ENCODE measurements around the gene TMEM51. TPM values are rescaled to one million over a fixed set of nuclear protein-coding genes. Genes with fewer than 3 reads are reported as not detected.

Gene TMEM51
- total and polyA plus RNA-seq, 2 donors: 3.4 to 9.7 TPM

DNA sequence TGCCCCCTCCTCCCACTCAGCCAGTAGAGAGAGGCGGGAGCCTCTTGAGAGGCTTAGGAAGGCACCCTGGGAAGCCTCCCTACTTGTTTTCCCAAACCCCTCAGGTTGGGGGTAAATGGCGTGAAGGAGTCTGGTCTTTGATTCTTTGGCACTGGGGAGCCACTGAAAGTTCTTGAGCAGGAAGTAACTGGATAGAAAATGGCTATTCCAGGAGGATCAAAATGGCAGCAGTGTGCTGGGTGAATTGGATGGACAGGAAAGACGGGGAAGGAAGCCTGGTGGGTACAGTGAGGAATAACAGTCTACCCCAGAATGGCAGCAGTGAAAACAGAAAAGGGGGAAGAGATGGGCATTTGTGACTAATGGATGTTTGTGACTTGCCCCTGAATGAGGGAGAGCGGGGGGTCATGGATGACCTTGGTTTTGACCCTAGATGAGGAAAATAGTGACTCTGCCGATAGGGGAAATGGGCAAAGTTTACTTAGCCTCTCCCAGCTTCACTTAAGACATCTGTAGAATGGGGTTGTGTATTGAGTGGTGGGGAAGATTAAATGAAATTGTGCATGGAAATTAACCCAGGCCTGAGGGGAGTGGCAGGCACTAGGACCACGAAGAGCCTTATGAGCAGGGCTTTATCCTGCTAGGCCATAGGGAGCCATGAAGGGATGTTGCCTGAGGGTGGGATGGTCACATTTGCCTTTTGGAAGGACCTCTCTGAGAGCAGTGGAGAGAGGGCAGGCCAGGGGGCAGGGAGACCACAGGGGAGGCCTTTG, 32.7 kb downstream of the TMEM51 start:
- no peak for DNase-seq (ENCODE audit: low read depth in 6 of 9, low spot score in 9 of 9)
- Histone ChIP-seq H3K36me3 (ENCODE audit: control insufficient read depth in 2 of 2, insufficient read depth in 2 of 2, low read length in 1 of 2) (no peaks in the 10 kb centered on the region), H3K4me1 (ENCODE audit: control insufficient read depth in 2 of 2, insufficient read depth in 2 of 2, low read length in 2 of 2) (no peaks in the 10 kb centered on the region), H3K27ac (ENCODE audit: low read depth in 1 of 2, low read length in 1 of 2) (no peak overlapping the region), H3K9me3 (ENCODE audit: control insufficient read depth in 2 of 2, insufficient read depth in 1 of 2, low read length in 1 of 2) (peaks cover 0 to 1% of the 10 kb centered on the region in 2 donors), H3K4me3 (ENCODE audit: low read length in 2 of 2) (no peak overlapping the region), H3K27me3 (ENCODE audit: control insufficient read depth in 2 of 2, insufficient read depth in 1 of 2, low read length in 1 of 2) (no peaks in the 10 kb centered on the region)
- 81% methylated on average over 6 of the region's 6 CpGs for WGBS

DNA sequence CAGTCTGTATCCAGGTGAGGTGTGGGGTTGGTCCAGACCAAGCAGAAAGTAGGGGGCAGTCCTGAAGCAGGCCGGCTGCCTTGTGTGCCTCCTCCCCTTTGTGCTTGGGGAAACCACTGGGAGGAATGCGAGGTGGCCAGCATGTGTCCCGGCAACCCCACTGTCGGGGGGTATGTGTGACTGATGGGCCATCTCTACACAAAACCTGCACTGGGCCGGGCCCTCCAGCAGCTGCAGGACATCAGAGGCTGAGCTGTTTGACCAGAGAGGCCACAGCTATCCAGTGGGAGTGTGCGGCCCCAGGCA, 33.3 kb downstream of the TMEM51 start:
- no peaks in the 10 kb centered on the region for H3K4me1 ChIP-seq (ENCODE audit: control insufficient read depth in 2 of 2, insufficient read depth in 2 of 2, low read length in 2 of 2)
- H3K9me3 ChIP-seq (ENCODE audit: control insufficient read depth in 2 of 2, insufficient read depth in 1 of 2, low read length in 1 of 2): peaks cover 0 to 1% of the 10 kb centered on the region in 2 donors
- DNase-seq (ENCODE audit: low read depth in 6 of 9, low spot score in 9 of 9): no peak
- H3K4me3 ChIP-seq (ENCODE audit: low read length in 2 of 2): no peak overlapping the region
- 85% methylated on average over 6 of the region's 6 CpGs for WGBS
- H3K36me3 ChIP-seq (ENCODE audit: control insufficient read depth in 2 of 2, insufficient read depth in 2 of 2, low read length in 1 of 2): no peaks in the 10 kb centered on the region
- no peak overlapping the region for H3K27ac ChIP-seq (ENCODE audit: low read depth in 1 of 2, low read length in 1 of 2)
- H3K27me3 ChIP-seq (ENCODE audit: control insufficient read depth in 2 of 2, insufficient read depth in 1 of 2, low read length in 1 of 2): no peaks in the 10 kb centered on the region

DNA sequence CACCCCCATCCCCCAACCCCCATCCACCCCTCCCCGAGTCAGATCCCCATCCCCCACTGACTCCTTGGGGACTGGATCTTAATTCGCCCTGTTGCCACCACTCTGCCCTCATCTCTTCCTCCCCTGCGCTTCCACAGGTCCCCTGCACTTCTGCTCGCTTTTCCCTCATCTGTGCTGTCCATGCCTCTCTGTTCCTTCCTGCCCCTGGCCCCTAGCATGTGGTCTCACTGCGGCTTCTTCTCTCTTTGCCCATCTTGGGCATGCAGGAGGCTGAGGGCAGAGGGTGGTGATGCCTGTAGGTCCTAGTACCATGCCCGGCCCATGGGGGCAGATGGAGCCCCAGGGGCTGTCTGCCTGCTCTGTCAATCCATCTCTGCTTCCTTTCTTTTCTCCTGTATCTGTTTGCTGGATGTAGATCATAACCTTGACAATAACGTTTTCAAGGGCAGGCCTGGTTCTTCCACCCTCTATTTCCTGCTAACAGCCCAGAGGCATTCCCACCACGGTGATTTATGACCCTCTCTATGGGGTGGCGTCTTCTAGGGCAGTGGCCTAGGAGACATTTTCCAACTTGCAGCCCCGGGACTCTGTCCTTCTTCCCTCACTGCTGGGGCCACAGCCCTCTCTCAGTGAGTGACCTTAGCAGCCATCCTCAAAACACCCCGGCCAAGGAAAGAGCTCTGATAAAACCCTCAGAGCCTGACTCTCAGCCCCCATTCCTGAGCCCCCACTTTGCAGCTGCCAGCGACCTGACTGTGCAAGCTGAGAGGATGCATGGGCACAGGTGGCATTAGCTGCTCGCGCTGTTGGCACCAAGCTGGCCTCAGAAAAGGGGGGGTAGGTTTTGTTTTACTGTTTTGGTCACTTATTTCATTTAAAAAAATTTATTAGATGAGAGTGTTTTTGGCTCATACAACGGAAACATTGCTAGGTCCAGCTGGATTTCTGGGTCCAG, 33.9 kb downstream of the TMEM51 start:
- 72% methylated on average over 15 of the region's 15 CpGs for WGBS
- DNase-seq (ENCODE audit: low read depth in 6 of 9, low spot score in 9 of 9): no peak
- H3K9me3 ChIP-seq (ENCODE audit: control insufficient read depth in 2 of 2, insufficient read depth in 1 of 2, low read length in 1 of 2): peaks cover 0 to 1% of the 10 kb centered on the region in 2 donors
- H3K4me3 ChIP-seq (ENCODE audit: low read length in 2 of 2): no peak overlapping the region
- no peaks in the 10 kb centered on the region for H3K4me1 ChIP-seq (ENCODE audit: control insufficient read depth in 2 of 2, insufficient read depth in 2 of 2, low read length in 2 of 2)
- H3K27ac ChIP-seq (ENCODE audit: low read depth in 1 of 2, low read length in 1 of 2): no peak overlapping the region
- no peaks in the 10 kb centered on the region for H3K27me3 ChIP-seq (ENCODE audit: control insufficient read depth in 2 of 2, insufficient read depth in 1 of 2, low read length in 1 of 2)
- H3K36me3 ChIP-seq (ENCODE audit: control insufficient read depth in 2 of 2, insufficient read depth in 2 of 2, low read length in 1 of 2): no peaks in the 10 kb centered on the region

DNA sequence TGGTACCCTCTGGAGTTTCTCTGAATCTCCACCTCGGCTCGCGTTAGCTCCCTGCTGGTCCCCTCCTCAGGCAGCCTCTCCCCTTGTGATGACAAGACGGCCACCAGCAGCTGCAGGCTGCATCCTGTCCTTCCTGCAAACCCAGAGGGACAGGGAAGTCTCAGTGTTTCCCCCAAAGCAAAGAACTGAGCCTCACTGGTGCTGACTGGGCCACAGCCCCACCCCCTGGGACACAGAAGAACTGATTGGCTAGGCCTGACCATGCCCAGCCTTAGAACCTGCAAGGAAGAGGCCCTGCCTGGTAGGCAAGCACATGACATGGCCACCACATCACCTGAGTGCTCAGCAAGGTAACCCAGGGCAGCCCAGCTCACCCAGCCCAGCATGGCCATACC, 34.6 kb downstream of the TMEM51 start:
- Histone ChIP-seq H3K9me3 (ENCODE audit: control insufficient read depth in 2 of 2, insufficient read depth in 1 of 2, low read length in 1 of 2) (peaks cover 0 to 1% of the 10 kb centered on the region in 2 donors), H3K36me3 (ENCODE audit: control insufficient read depth in 2 of 2, insufficient read depth in 2 of 2, low read length in 1 of 2) (no peaks in the 10 kb centered on the region), H3K4me1 (ENCODE audit: control insufficient read depth in 2 of 2, insufficient read depth in 2 of 2, low read length in 2 of 2) (no peaks in the 10 kb centered on the region), H3K27me3 (ENCODE audit: control insufficient read depth in 2 of 2, insufficient read depth in 1 of 2, low read length in 1 of 2) (no peaks in the 10 kb centered on the region), H3K27ac (ENCODE audit: low read depth in 1 of 2, low read length in 1 of 2) (no peak overlapping the region), H3K4me3 (ENCODE audit: low read length in 2 of 2) (no peak overlapping the region)
- WGBS: 85% methylated on average over 4 of the region's 4 CpGs
- peak in 1 of 9 donors; percentile 17 for DNase-seq (ENCODE audit: low read depth in 6 of 9, low spot score in 9 of 9)

DNA sequence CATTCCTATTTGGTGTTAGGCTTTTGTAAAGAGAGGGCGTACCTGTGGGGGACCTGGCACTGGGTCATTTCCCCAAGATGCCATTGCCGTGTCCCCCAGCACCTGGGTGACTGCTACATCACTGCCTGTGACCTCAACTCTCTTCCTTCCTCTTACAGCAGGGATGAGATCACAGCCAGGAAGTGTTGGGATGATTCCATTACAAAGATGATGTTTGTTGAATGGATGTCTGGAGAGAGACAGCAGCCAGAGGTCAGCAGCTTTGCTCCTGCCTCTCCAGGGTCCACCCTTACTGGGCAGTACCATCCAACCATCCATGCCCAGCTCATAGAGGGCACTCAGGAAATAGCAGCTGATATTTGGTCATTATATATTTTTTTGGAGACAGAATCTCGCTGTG, 35.1 kb downstream of the TMEM51 start:
- H3K4me1 ChIP-seq (ENCODE audit: control insufficient read depth in 2 of 2, insufficient read depth in 2 of 2, low read length in 2 of 2): no peaks in the 10 kb centered on the region
- no peak overlapping the region for H3K27ac ChIP-seq (ENCODE audit: low read depth in 1 of 2, low read length in 1 of 2)
- 76% methylated on average over 3 of the region's 3 CpGs for WGBS
- H3K27me3 ChIP-seq (ENCODE audit: control insufficient read depth in 2 of 2, insufficient read depth in 1 of 2, low read length in 1 of 2): no peaks in the 10 kb centered on the region
- H3K9me3 ChIP-seq (ENCODE audit: control insufficient read depth in 2 of 2, insufficient read depth in 1 of 2, low read length in 1 of 2): peaks cover 0 to 1% of the 10 kb centered on the region in 2 donors
- H3K4me3 ChIP-seq (ENCODE audit: low read length in 2 of 2): no peak overlapping the region
- H3K36me3 ChIP-seq (ENCODE audit: control insufficient read depth in 2 of 2, insufficient read depth in 2 of 2, low read length in 1 of 2): no peaks in the 10 kb centered on the region
- DNase-seq (ENCODE audit: low read depth in 6 of 9, low spot score in 9 of 9): no peak

DNA sequence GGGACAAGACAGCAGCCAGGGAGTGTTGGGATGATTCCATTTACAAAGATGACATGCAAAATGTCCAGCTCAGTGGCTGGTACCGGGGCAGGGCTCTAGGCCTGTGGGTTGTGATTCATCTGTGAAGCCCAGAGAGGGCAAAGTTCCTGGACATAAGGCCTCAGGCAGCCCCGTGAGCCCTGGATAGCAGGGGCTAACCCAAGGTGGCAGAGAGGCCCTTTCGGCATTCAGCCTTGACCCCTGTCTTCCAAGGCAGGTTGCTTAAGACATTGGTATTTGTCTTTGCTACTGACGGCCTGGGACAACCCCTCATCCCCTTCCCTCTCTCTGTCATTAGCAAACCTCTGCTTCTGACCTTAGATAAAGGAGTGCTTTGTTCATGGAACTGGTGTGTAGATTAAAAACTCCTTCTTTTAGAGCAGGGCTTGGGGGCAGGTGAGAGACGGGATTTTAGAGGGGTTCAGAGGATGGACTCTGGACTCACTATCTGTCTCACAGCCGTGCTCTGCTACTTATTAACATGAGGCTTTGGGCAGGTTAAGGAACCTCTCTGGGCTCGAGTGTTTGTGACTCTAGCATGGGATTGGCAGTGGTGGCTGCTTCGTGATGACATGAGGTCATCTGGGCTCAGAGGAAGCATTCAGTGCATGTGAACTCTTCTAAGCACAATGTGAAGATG, 36.3 kb downstream of the TMEM51 start:
- Histone ChIP-seq H3K4me1 (ENCODE audit: control insufficient read depth in 2 of 2, insufficient read depth in 2 of 2, low read length in 2 of 2) (no peaks in the 10 kb centered on the region), H3K9me3 (ENCODE audit: control insufficient read depth in 2 of 2, insufficient read depth in 1 of 2, low read length in 1 of 2) (peaks cover 0 to 1% of the 10 kb centered on the region in 2 donors), H3K27me3 (ENCODE audit: control insufficient read depth in 2 of 2, insufficient read depth in 1 of 2, low read length in 1 of 2) (no peaks in the 10 kb centered on the region), H3K4me3 (ENCODE audit: low read length in 2 of 2) (no peak overlapping the region), H3K27ac (ENCODE audit: low read depth in 1 of 2, low read length in 1 of 2) (no peak overlapping the region), H3K36me3 (ENCODE audit: control insufficient read depth in 2 of 2, insufficient read depth in 2 of 2, low read length in 1 of 2) (no peaks in the 10 kb centered on the region)
- 95% methylated on average over 8 of the region's 8 CpGs for WGBS
- DNase-seq (ENCODE audit: low read depth in 6 of 9, low spot score in 9 of 9): no peak

DNA sequence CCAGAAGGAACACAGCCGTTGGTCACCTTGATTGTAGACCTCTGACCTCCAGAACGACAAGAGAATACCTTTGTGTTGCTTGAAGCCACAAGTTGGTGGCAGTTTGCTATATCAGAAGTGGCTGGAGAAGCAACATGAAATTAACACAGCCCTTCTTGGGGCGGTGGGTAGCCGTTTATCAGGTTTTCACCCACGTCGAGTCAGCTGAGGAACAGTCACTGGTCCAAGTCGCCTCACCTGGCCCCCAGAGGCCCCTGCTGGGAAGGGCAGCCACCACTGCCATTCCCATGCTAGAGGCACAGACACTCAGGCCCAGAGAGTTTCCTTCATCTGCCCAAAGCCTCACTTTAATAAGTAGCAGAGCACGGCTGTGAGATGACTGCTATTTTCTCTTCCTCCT, 37.7 kb downstream of the TMEM51 start:
- no peak for DNase-seq (ENCODE audit: low read depth in 6 of 9, low spot score in 9 of 9)
- Histone ChIP-seq H3K27ac (ENCODE audit: low read depth in 1 of 2, low read length in 1 of 2) (no peak overlapping the region), H3K27me3 (ENCODE audit: control insufficient read depth in 2 of 2, insufficient read depth in 1 of 2, low read length in 1 of 2) (no peaks in the 10 kb centered on the region), H3K4me1 (ENCODE audit: control insufficient read depth in 2 of 2, insufficient read depth in 2 of 2, low read length in 2 of 2) (no peaks in the 10 kb centered on the region), H3K4me3 (ENCODE audit: low read length in 2 of 2) (no peak overlapping the region), H3K9me3 (ENCODE audit: control insufficient read depth in 2 of 2, insufficient read depth in 1 of 2, low read length in 1 of 2) (peaks cover 0 to 1% of the 10 kb centered on the region in 2 donors), H3K36me3 (ENCODE audit: control insufficient read depth in 2 of 2, insufficient read depth in 2 of 2, low read length in 1 of 2) (no peaks in the 10 kb centered on the region)
- 96% methylated on average over 8 of the region's 8 CpGs for WGBS

DNA sequence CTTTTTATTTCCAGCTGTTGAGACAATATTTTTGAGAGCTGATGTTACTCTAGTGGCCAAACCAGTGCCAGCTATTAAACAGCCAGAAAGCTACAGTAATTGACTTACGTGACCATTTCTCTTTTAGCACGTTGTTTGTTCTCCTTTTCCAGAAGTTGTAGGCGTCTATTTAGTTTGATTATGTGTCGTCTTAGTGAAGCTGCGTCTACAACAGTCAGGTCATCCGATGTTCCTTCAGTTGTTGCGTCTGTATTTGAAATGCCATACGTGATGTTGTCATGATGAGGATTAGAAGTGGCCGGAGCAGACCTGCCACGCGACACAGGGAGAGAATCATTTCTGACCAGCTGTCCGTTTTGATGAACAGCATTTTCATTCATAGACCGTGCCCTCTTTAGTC, 38.2 kb downstream of the TMEM51 start:
- H3K36me3 ChIP-seq (ENCODE audit: control insufficient read depth in 2 of 2, insufficient read depth in 2 of 2, low read length in 1 of 2): no peaks in the 10 kb centered on the region
- H3K27ac ChIP-seq (ENCODE audit: low read depth in 1 of 2, low read length in 1 of 2): no peak overlapping the region
- no peaks in the 10 kb centered on the region for H3K4me1 ChIP-seq (ENCODE audit: control insufficient read depth in 2 of 2, insufficient read depth in 2 of 2, low read length in 2 of 2)
- 89% methylated on average over 13 of the region's 13 CpGs for WGBS
- no peaks in the 10 kb centered on the region for H3K27me3 ChIP-seq (ENCODE audit: control insufficient read depth in 2 of 2, insufficient read depth in 1 of 2, low read length in 1 of 2)
- peaks cover 0 to 1% of the 10 kb centered on the region in 2 donors for H3K9me3 ChIP-seq (ENCODE audit: control insufficient read depth in 2 of 2, insufficient read depth in 1 of 2, low read length in 1 of 2)
- no peak for DNase-seq (ENCODE audit: low read depth in 6 of 9, low spot score in 9 of 9)
- H3K4me3 ChIP-seq (ENCODE audit: low read length in 2 of 2): no peak overlapping the region

All from thymus (tissue), 11 donors.